NCI-H187 treated with DMSO at 0.1 percent for 48 hours (cell line): ENCODE data around the gene MTFR1L.

ENCODE experiments used
- DNase-seq: peaks from one replicate; lab custom pipeline; 2025; lab: John Stamatoyannopoulos, UW

The MTFR1L gene

GRCh38 chr1:25790472-25790871 lies 29.3 kb upstream of the MTFR1L start:
- DNase-seq, result no peak

- DNase-seq, result no peak
Measured at GRCh38 chr1:25792115-25792514, 27.6 kb upstream of the MTFR1L start.

- DNase-seq, result no peak
Measured at GRCh38 chr1:25793585-25794170, 26.1 kb upstream of the MTFR1L start.

GRCh38 chr1:25794325-25794724 lies 25.4 kb upstream of the MTFR1L start:
- DNase-seq, result no peak

- DNase-seq, result no peak
Measured at GRCh38 chr1:25795211-25795610, 24.5 kb upstream of the MTFR1L start.

- DNase-seq, result no peak
Measured at GRCh38 chr1:25795946-25796810, 23.6 kb upstream of the MTFR1L start.

- peak; percentile 31 for DNase-seq
Measured at GRCh38 chr1:25796811-25797458, 22.8 kb upstream of the MTFR1L start.

- DNase-seq, result no peak
Measured at GRCh38 chr1:25797939-25798338, 21.8 kb upstream of the MTFR1L start.

GRCh38 chr1:25798666-25799351 lies 20.9 kb upstream of the MTFR1L start:
- no peak for DNase-seq

- no peak for DNase-seq
Measured at GRCh38 chr1:25799352-25799934, 20.3 kb upstream of the MTFR1L start.

GRCh38 chr1:25799935-25800702 lies 19.6 kb upstream of the MTFR1L start, which contains the start of gene SELENON:
Gene SELENON (plus strand): TSS chr1:25800193. CDS start chr1:25800231, 38 bp downstream.
- DNase-seq, result no peak

- DNase-seq, result no peak
Measured at GRCh38 chr1:25800703-25801377, 18.9 kb upstream of the MTFR1L start.

- DNase-seq, result no peak
Measured at GRCh38 chr1:25802915-25803314, 16.8 kb upstream of the MTFR1L start.

- DNase-seq, result no peak
Measured at GRCh38 chr1:25803368-25803767, 16.4 kb upstream of the MTFR1L start.

- no peak for DNase-seq
Measured at GRCh38 chr1:25804244-25804963, 15.3 kb upstream of the MTFR1L start.

GRCh38 chr1:25804964-25805862 lies 14.5 kb upstream of the MTFR1L start:
- no peak for DNase-seq

- no peak for DNase-seq
Measured at GRCh38 chr1:25805863-25806225, 13.9 kb upstream of the MTFR1L start.

GRCh38 chr1:25806418-25806817 lies 13.3 kb upstream of the MTFR1L start:
- DNase-seq, result no peak
